LNCaP clone FGC (cell line): ENCODE measurements around the gene C2CD4C.
"Not testable (repeated sequence)": the region's sequence is repeated elsewhere in the genome, so short reads cannot be mapped to it uniquely, and the experiment has no call there.

Experiments used
- DNase-seq: peaks from one replicate; pipeline ENCODE4 v3.0.0-alpha.2; 2011; ENCODE audit warnings: low read depth
- H3K4me3 ChIP-seq: 2 replicates; pipeline ENCODE4 v1.5.1; 2011; ENCODE audit warnings: mild to moderate bottlenecking, low read depth, low read length, control low read depth
- TF ChIP-seq, protein P1 (sequence below): IDR thresholded peaks from 2 replicates; pipeline ENCODE4 v1.5.1; 2012; ENCODE audit warnings: mild to moderate bottlenecking; ENCODE audit not compliant: control insufficient read depth, insufficient read depth; ENCODE audit errors: extremely low read depth

C2CD4C gene

DNA sequence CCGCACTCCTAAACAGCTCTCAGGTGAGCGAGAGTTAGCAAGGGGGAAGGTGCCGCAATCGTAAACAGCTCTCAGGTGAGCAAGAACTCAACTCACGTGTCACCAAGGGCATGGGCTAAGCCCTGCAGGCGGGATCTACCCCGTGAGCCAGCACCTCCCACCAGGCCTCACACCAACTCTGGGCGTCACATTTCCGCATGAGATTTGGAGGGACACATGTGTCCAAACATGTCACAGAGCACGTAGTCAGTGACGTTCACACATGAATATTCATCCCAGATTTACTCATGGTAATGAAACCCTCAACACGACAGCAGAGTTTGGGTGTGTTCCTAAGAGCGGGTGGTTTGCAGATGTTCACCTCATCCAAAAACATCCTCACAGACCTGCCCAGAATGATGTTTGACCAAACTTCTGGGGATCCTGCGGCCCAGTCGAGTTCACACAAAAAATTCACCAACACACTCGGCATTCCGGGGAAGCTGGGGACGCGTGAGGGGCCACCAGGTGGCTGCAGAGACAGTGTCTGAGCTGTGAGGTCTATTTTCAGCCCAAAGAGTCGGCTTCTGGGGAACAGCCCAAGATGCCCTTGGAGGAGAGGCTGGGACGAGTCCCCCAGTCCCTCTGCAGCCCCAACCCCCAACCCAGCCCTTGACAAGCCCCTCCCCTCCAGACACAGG, 19.6 kb downstream of the C2CD4C start:
- no peak for DNase-seq
- TF ChIP-seq, protein P1, sequence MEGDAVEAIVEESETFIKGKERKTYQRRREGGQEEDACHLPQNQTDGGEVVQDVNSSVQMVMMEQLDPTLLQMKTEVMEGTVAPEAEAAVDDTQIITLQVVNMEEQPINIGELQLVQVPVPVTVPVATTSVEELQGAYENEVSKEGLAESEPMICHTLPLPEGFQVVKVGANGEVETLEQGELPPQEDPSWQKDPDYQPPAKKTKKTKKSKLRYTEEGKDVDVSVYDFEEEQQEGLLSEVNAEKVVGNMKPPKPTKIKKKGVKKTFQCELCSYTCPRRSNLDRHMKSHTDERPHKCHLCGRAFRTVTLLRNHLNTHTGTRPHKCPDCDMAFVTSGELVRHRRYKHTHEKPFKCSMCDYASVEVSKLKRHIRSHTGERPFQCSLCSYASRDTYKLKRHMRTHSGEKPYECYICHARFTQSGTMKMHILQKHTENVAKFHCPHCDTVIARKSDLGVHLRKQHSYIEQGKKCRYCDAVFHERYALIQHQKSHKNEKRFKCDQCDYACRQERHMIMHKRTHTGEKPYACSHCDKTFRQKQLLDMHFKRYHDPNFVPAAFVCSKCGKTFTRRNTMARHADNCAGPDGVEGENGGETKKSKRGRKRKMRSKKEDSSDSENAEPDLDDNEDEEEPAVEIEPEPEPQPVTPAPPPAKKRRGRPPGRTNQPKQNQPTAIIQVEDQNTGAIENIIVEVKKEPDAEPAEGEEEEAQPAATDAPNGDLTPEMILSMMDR, result no peak
- no peak overlapping the region for H3K4me3 ChIP-seq

DNA sequence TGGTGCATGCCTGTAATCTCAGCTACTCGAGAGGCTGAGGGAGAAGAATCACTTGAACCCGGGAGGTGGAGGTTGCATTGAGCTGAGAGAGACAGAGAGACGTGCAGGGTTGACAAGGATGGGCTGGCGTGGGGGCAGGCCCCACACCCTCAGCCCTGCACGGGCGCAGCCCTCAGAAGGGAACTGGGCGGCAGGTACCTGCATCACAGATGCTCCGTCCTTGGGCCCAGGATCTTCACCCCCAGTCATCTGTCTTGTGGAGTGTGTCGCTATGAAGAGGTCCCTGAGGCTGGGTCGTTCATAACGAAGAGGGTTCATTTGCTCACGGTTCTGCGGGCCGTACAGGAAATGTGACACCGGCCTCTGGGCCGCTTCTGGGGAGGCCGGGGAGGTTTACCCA, 20.3 kb downstream of the C2CD4C start:
- TF ChIP-seq, protein P1, result no peak

DNA sequence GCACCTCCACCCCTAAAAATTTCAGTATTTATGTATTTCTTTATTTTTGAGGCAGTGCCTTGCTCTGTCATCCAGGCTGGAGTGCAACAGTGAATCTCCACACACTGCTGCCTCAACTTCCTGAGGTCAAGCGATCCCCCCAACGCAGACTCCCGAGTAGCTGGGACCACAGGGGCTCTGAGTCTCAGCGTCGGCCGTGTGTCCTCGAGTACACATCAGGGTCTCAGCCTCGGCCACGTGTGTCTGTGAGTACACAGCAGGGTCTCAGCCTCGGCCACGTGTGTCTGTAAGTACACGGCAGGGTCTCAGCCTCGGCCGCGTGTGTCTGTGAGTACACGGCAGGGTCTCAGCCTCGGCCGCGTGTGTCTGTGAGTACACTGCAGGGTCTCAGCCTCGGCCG, 21.2 kb downstream of the C2CD4C start:
- no peak for DNase-seq
- TF ChIP-seq, protein P1, result no peak
- no peak overlapping the region for H3K4me3 ChIP-seq

More for the DNA sequence above, 20.3 kb downstream of the C2CD4C start:
- no peak for DNase-seq
- H3K4me3 ChIP-seq, result no peak overlapping the region

DNA sequence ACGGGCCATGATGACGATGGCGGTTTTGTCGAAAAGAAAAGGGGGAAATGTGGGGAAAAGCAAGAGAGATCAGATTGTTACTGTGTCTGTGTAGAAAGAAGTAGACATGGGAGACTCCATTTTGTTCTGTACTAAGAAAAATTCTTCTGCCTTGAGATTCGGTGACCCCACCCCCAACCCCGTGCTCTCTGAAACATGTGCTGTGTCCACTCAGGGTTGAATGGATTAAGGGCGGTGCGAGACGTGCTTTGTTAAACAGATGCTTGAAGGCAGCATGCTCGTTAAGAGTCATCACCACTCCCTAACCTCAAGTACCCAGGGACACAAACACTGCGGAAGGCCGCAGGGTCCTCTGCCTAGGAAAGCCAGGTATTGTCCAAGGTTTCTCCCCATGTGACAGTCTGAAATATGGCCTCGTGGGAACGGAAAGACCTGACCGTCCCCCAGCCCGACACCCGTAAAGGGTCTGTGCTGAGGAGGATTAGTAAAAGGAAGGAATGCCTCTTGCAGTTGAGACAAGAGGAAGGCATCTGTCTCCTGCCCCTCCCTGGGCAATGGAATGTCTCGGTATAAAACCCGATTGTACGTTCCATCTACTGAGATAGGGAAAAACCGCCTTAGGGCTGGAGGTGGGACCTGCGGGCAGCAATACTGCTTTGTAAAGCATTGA, 22.2 kb downstream of the C2CD4C start:
- H3K4me3 ChIP-seq, DNase-seq: not testable (repeated sequence)

DNA sequence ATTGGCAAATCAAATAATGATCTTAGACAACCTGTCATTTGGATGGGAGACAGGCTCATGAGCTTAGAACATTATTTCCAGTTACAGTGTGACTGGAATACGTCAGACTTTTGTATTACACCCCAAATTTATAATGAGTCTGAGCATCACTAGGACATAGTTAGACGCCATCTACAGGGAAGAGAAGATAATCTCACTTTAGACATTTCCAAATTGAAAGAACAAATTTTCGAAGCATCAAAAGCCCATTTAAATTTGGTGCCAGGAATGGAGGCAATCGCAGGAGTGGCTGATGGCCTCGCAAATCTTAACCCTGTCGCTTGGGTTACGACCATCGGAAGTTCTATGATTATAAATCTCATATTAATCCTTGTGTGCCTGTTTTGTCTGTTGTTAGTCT, 22.8 kb downstream of the C2CD4C start:
- H3K4me3 ChIP-seq, DNase-seq: not testable (repeated sequence)

DNA sequence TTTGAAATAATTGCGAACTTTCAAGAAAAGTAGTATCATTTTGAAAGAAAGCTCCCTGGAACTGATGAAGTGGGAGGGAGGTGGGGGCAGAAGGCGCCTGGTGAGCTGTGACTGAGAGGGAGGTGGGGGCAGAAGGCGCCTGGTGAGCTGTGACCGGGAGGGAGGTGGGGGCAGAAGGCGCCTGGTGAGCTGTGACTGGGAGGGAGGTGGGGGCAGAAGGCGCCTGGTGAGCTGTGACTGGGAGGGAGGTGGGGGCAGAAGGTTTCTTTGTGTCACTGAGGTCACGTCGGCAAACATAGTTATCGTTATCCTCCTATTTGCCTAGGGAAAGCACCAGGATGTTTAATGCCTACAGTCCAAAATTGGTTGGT, 24.2 kb downstream of the C2CD4C start:
- TF ChIP-seq, protein P1, result no peak
- no peak for DNase-seq
- no peak overlapping the region for H3K4me3 ChIP-seq

DNA sequence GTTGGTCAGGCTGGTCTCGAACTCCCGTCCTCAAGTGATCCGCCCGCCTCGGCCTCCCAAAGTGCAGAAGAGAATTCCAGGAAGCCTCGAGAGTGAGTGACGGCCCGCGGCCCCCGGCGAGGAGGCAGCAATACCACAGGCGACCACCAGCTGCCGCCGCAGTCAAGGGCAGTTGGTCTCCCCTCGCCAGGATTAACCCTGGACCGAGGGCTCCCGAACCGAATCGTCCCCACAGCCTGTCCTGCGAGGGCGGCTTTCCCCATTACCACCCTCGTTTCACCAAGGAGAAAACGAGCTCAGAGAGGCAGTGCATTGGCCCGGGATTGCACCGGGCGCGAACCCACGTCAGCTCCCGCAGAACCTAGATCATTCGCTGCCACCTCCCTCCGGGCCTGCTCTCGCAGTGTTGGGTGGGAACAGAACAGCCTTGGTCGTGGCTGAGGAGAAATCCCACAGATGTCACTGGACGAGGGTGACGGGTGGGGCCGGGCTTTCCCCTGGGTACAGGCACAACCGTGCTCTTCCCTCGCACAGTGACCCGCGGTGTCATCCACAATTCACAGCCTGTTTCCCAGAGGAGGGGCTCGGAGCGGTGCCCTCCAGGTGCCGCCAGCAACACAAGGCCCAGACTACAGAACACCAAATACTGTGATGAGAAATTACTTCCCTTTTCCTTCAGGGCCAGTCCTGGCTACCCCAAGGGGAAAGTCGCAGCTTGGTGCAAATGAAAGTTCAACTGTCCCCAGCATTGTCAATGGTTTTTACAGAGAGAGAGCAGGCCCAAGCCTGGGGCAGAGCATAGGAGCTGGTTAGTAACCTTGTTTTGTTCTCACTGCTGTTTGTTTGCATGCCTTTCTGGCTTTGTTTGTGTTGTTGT, 24.8 kb downstream of the C2CD4C start:
- DNase-seq, result no peak
- no peak overlapping the region for H3K4me3 ChIP-seq
- TF ChIP-seq, protein P1, result peak; percentile 15; the same call in 1 of the 2 replicates
